ENCODE data around the gene GADD45B. TPM values are rescaled to one million over a fixed set of nuclear protein-coding genes. Genes with fewer than 3 reads are reported as not detected.
A peak's percentile ranks its signal among the peaks of the same experiment; 100 is the strongest.

GADD45B gene
- total and polyA plus RNA-seq, 2 donors (not counting 3 experiments of a cell fraction or from before 2014, with no cell fraction given), result 61.3 to 267 TPM

GRCh38 chr19:2488942-2489731 lies 13.2 kb downstream of the GADD45B start:
- Histone ChIP-seq H3K27ac (ENCODE audit: insufficient read depth, low read depth, low read length) (peak overlapping the region; percentile 19), H3K4me3 (replicated peaks in 1 of 3; ENCODE audit: insufficient read depth in 1 of 3, low read depth in 1 of 3, low read length in 3 of 3) (peak overlapping the region; percentile 14 to 25 (median 15)), H3K27me3 (ENCODE audit: control insufficient read depth in 2 of 2, insufficient read depth in 2 of 2, low read length in 2 of 2) (no peaks in the 10 kb centered on the region), H4K20me1 (replicated peaks; ENCODE audit: control insufficient read depth, extremely low read depth, insufficient read depth, low read length) (no peaks in the 10 kb centered on the region), H3K9ac (replicated peaks; ENCODE audit: extremely low read depth, insufficient read depth, low read length) (peak overlapping the region; percentile 74), H3K4me2 (ENCODE audit: insufficient read depth, low read length) (peak overlapping the region; percentile 47), H3K4me1 (ENCODE audit: control insufficient read depth, extremely low read depth, insufficient read depth, low read length) (peaks cover 18% of the 10 kb centered on the region), H3K79me2 (ENCODE audit: control insufficient read depth, insufficient read depth, low read length) (no peaks in the 10 kb centered on the region), H3K9me3 (replicated peaks; ENCODE audit: control insufficient read depth, insufficient read depth, low read length) (no peaks in the 10 kb centered on the region), H3K36me3 (ENCODE audit: control insufficient read depth in 2 of 2, extremely low read depth in 1 of 2, insufficient read depth in 2 of 2, low read length in 2 of 2) (no peaks in the 10 kb centered on the region), H3K9me1 (replicated peaks; ENCODE audit: control insufficient read depth, extremely low read depth, insufficient read depth, low read length) (no peaks in the 10 kb centered on the region), H2AFZ (ENCODE audit: low read depth, low read length) (peak overlapping the region; percentile 69)
- POLR2A ChIA-PET, result interaction anchor here (2.3 kb wide), 1 partner anchor 13 kb away, joined by 11 read pairs; the partner anchor contains the start of gene GADD45B
- dilution Hi-C loops (cut with MboI; ENCODE audit: extremely low pct_ligation_motif_present, low sequenced_read_pairs), result no loop called here
- FAIRE-seq, result peak; percentile 55
- CTCF ChIA-PET, result no interaction called here
- DNase-seq (ENCODE audit: low read depth, low spot score), result peak; percentile 34
- intact Hi-C loops (cut with micrococcal nuclease), result loop anchor here (1.0 kb wide), 1 partner anchor 10 kb away; no protein-coding TSS in a partner anchor
- no TSS peak for BruUV-seq (replicated peaks)
- TF ChIP-seq MAX (IDR thresholded peaks at IDR 0.05; ENCODE audit: insufficient read depth, insufficient read length) (no peak), JUN (IDR thresholded peaks at IDR 0.05; ENCODE audit: borderline replicate concordance, insufficient read depth, insufficient read length, low read depth) (no peak), EZH2 (IDR thresholded peaks at IDR 0.05; ENCODE audit: borderline replicate concordance, low read depth, low read length, severe bottlenecking) (no peak), GATA2 (IDR thresholded peaks at IDR 0.05; ENCODE audit: insufficient read depth, insufficient read length, low read depth, low read length) (no peak)

GRCh38 chr19:2490659-2491058 lies 14.7 kb downstream of the GADD45B start:
- dilution Hi-C loops (cut with MboI; ENCODE audit: extremely low pct_ligation_motif_present, low sequenced_read_pairs) (no loop called here), intact Hi-C loops (cut with micrococcal nuclease) (loop anchor here (1.0 to 2.0 kb wide), 4 partner anchors 14 to 89 kb away; partner anchors contain the start of gene GADD45B)
- POLR2A ChIA-PET, result interaction anchor here (0.7 kb wide), 1 partner anchor 653 kb away, joined by 8 read pairs; no protein-coding TSS in a partner anchor

More at GRCh38 chr19:2490659-2491058, 14.7 kb downstream of the GADD45B start:
- Histone ChIP-seq H3K4me3 (replicated peaks in 1 of 3; ENCODE audit: insufficient read depth in 1 of 3, low read depth in 1 of 3, low read length in 3 of 3) (no peak overlapping the region), H2AFZ (ENCODE audit: low read depth, low read length) (no peak overlapping the region), H3K9me3 (replicated peaks; ENCODE audit: control insufficient read depth, insufficient read depth, low read length) (no peaks in the 10 kb centered on the region), H3K36me3 (ENCODE audit: control insufficient read depth in 2 of 2, extremely low read depth in 1 of 2, insufficient read depth in 2 of 2, low read length in 2 of 2) (no peaks in the 10 kb centered on the region), H3K79me2 (ENCODE audit: control insufficient read depth, insufficient read depth, low read length) (no peaks in the 10 kb centered on the region), H3K27me3 (ENCODE audit: control insufficient read depth in 2 of 2, insufficient read depth in 2 of 2, low read length in 2 of 2) (no peaks in the 10 kb centered on the region), H4K20me1 (replicated peaks; ENCODE audit: control insufficient read depth, extremely low read depth, insufficient read depth, low read length) (no peaks in the 10 kb centered on the region), H3K9ac (replicated peaks; ENCODE audit: extremely low read depth, insufficient read depth, low read length) (peak overlapping the region; percentile 4), H3K4me2 (ENCODE audit: insufficient read depth, low read length) (no peak overlapping the region), H3K9me1 (replicated peaks; ENCODE audit: control insufficient read depth, extremely low read depth, insufficient read depth, low read length) (no peaks in the 10 kb centered on the region), H3K4me1 (ENCODE audit: control insufficient read depth, extremely low read depth, insufficient read depth, low read length) (peaks cover 24% of the 10 kb centered on the region), H3K27ac (ENCODE audit: insufficient read depth, low read depth, low read length) (peak overlapping the region; percentile 38)
- FAIRE-seq (no peak), DNase-seq (ENCODE audit: low read depth, low spot score) (no peak)
- BruUV-seq (replicated peaks), result no TSS peak
- TF ChIP-seq MAX (IDR thresholded peaks at IDR 0.05; ENCODE audit: insufficient read depth, insufficient read length) (no peak), FOS (IDR thresholded peaks at IDR 0.05; ENCODE audit: borderline replicate concordance, insufficient read depth, low read length) (no peak)
- CTCF ChIA-PET, result interaction anchor here (1.4 to 1.7 kb wide), 2 partner anchors 50 to 53 kb away, joined by 3 to 4 read pairs; no protein-coding TSS in a partner anchor

Data from endothelial cell of umbilical vein (primary cell).